Measurements from ENCODE around the gene TNS3.
"Not testable (repeated sequence)": the region's sequence is repeated elsewhere in the genome, so short reads cannot be mapped to it uniquely, and the experiment has no call there.

TNS3 gene

DNA sequence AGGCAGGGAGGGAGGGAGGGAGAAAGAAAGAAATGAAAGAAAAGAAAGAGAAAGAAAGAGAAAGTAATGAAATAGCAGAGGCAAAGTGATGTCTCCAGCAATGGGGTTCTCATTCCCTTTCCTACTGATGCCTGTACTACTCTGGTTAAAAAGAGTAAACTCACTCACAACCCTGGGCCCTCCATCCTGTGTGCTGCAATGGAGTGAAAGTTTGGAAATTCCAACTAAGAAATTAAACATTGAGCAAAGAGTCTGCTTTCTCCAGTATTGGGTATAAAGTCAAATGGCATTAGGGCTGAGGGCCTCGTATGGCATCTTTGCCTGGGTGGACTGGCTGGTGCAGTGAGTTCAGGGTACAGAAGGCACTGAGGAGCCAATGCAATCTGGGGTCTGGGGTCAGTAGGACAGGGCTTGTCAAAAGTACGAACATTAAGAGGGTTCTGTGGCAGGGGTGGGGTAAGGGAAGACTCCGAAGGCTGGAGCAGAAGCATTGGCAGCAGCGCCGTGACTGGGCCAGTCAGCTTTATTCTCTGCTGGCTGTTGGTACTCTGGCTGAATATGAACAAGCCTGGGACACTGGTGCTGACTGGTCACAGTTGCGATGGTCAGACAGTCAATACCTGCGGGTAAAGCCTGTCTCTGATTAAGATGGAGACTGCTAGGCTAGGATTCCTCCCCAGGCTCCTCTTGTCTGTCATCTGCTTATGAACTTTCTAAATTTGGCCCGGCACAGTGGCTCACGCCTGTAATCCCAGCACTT, 24.1 kb upstream of the TNS3 start:
- Histone ChIP-seq H3K4me2 (ENCODE audit: low read depth, low read length) (no peak overlapping the region), H3K27me3 (replicated peaks; ENCODE audit: insufficient read depth, low read length) (no peaks in the 10 kb centered on the region), H3K79me2 (ENCODE audit: low read length) (no peaks in the 10 kb centered on the region), H3K9me3 (replicated peaks; ENCODE audit: insufficient read depth, low read length) (no peaks in the 10 kb centered on the region), H3K36me3 (replicated peaks; ENCODE audit: insufficient read depth, low read length) (no peaks in the 10 kb centered on the region), H3K4me3 (ENCODE audit: low read length) (no peak overlapping the region), H4K20me1 (ENCODE audit: insufficient read depth, low read length) (no peaks in the 10 kb centered on the region), H3K27ac (ENCODE audit: low read length) (no peak overlapping the region), H3F3A (ENCODE audit: insufficient read depth, low read length) (no peaks in the 10 kb centered on the region), H3K4me1 (ENCODE audit: low read length) (peaks cover 6% of the 10 kb centered on the region), H3K9ac (ENCODE audit: low read length) (no peak overlapping the region), H3K9me2 (replicated peaks; ENCODE audit: insufficient read depth, low read length) (no peaks in the 10 kb centered on the region), H2AFZ (ENCODE audit: low read length) (no peak overlapping the region)
- TF ChIP-seq CTCF (IDR thresholded peaks at IDR 0.05; ENCODE audit: low read length) (no peak), EZH2phosphoT487 (IDR thresholded peaks at IDR 0.05; ENCODE audit: low read length) (no peak), EZH2 (optimal IDR thresholded peaks at IDR 0.05; ENCODE audit: low read depth, low read length) (no peak)
- no peak for DNase-seq

GRCh38 chr7:47604496-47604890, 22.6 kb upstream of the TNS3 start:
- no peaks in the 10 kb centered on the region for H3K27me3 ChIP-seq (replicated peaks; ENCODE audit: insufficient read depth, low read length)
- DNase-seq, result no peak
- no peaks in the 10 kb centered on the region for H4K20me1 ChIP-seq (ENCODE audit: insufficient read depth, low read length)
- H3F3A ChIP-seq (ENCODE audit: insufficient read depth, low read length), result no peaks in the 10 kb centered on the region
- no peaks in the 10 kb centered on the region for H3K9me3 ChIP-seq (replicated peaks; ENCODE audit: insufficient read depth, low read length)
- H3K36me3 ChIP-seq (replicated peaks; ENCODE audit: insufficient read depth, low read length), result no peaks in the 10 kb centered on the region
- no peak overlapping the region for H3K27ac ChIP-seq (ENCODE audit: low read length)
- no peak overlapping the region for H3K4me2 ChIP-seq (ENCODE audit: low read depth, low read length)
- no peak overlapping the region for H3K4me3 ChIP-seq (ENCODE audit: low read length)
- TF ChIP-seq EZH2 (optimal IDR thresholded peaks at IDR 0.05; ENCODE audit: low read depth, low read length), result no peak
- no peak for TF ChIP-seq CTCF (IDR thresholded peaks at IDR 0.05; ENCODE audit: low read length)
- TF ChIP-seq EZH2phosphoT487 (IDR thresholded peaks at IDR 0.05; ENCODE audit: low read length), result no peak
- H3K9me2 ChIP-seq (replicated peaks; ENCODE audit: insufficient read depth, low read length), result no peaks in the 10 kb centered on the region
- no peaks in the 10 kb centered on the region for H3K79me2 ChIP-seq (ENCODE audit: low read length)
- H3K9ac ChIP-seq (ENCODE audit: low read length), result no peak overlapping the region
- H3K4me1 ChIP-seq (ENCODE audit: low read length), result peaks cover 11% of the 10 kb centered on the region
- no peak overlapping the region for H2AFZ ChIP-seq (ENCODE audit: low read length)

DNA sequence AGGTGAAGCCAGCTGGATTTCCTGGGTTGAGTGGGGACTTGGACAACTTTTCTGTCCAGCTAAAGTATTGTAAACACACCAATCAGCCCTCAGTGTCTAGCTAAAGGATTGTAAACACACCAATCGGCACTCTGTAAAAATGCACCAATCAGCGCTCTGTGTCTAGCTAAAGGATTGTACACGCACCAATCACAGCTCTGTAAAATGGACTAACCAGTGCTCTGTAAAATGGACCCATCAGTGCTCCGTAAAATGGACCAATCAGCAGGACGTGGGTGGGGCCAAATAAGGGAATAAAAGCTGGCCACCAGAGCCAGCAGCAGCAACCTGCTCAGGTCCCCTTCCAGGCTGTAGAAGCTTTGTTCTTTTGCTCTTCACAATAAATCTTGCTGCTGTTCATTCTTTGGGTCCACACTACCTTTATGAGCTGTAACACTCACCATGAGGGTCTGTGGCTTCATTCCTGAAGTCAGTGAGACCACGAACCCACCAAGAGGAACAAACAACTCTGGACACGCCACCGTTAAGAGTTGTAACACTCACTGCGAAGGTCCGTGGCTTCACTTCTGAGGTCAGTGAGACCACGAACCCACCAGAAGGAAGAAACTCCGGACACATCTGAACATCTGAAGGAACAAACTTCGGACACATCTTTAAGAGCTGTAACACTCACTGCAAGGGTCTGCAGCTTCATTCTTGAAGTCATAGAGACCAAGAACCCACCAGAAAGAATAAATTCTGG, 21.8 kb upstream of the TNS3 start:
- not testable (repeated sequence) for H3K4me3 ChIP-seq (ENCODE audit: low read length); H3K36me3 ChIP-seq (replicated peaks; ENCODE audit: insufficient read depth, low read length); H3K9me3 ChIP-seq (replicated peaks; ENCODE audit: insufficient read depth, low read length); H3K27me3 ChIP-seq (replicated peaks; ENCODE audit: insufficient read depth, low read length); H3K4me2 ChIP-seq (ENCODE audit: low read depth, low read length); H2AFZ ChIP-seq (ENCODE audit: low read length); H3K9me2 ChIP-seq (replicated peaks; ENCODE audit: insufficient read depth, low read length); H3F3A ChIP-seq (ENCODE audit: insufficient read depth, low read length); H3K27ac ChIP-seq (ENCODE audit: low read length); DNase-seq; H3K9ac ChIP-seq (ENCODE audit: low read length); H4K20me1 ChIP-seq (ENCODE audit: insufficient read depth, low read length); H3K79me2 ChIP-seq (ENCODE audit: low read length)
- H3K4me1 ChIP-seq (ENCODE audit: low read length), result peaks cover 11% of the 10 kb centered on the region
